ENCODE measurements around the gene SLC17A1.

Gene SLC17A1

GRCh38 chr6:25801436-25801835 lies 30.4 kb downstream of the SLC17A1 start:
- no peak overlapping the region for H3K27ac ChIP-seq
- TF ChIP-seq CTCF (IDR thresholded peaks at IDR 0.05): no peak
- no peak for TF ChIP-seq ZFX (IDR thresholded peaks at IDR 0.05; ENCODE audit: borderline replicate concordance)

- no peak for TF ChIP-seq ZFX (IDR thresholded peaks at IDR 0.05; ENCODE audit: borderline replicate concordance)
- TF ChIP-seq CTCF (IDR thresholded peaks at IDR 0.05): no peak
- H3K27ac ChIP-seq: no peak overlapping the region
Observed at GRCh38 chr6:25794784-25795183, 37.1 kb downstream of the SLC17A1 start.

GRCh38 chr6:25793970-25794369 lies 37.9 kb downstream of the SLC17A1 start:
- TF ChIP-seq ZFX (IDR thresholded peaks at IDR 0.05; ENCODE audit: borderline replicate concordance) (no peak), CTCF (IDR thresholded peaks at IDR 0.05) (no peak)
- no peak overlapping the region for H3K27ac ChIP-seq

DNA sequence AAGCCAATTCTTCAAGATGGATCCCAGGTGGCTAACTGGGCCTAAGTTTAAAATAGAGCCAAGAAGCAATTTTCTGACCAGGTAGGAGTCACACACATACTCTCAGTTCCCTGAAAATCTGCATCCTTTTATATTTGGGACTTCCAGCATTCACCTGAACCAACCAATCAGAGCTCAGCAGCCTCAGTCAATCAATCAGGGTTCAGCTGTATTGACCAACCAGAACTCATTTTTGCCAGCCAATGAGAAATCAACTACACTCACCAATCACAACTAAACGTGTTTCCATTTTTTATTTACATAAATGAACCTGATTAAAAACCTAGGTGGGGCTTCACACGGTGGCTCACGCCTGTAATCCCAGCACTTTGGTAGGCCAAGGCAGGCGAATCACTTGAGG lies 39.8 kb downstream of the SLC17A1 start:
- TF ChIP-seq CTCF (IDR thresholded peaks at IDR 0.05) (no peak), ZFX (IDR thresholded peaks at IDR 0.05; ENCODE audit: borderline replicate concordance) (no peak)

GRCh38 chr6:25789475-25789874 lies 42.4 kb downstream of the SLC17A1 start:
- no peak overlapping the region for H3K27ac ChIP-seq
- TF ChIP-seq CTCF (IDR thresholded peaks at IDR 0.05) (no peak), ZFX (IDR thresholded peaks at IDR 0.05; ENCODE audit: borderline replicate concordance) (no peak)

More for the DNA sequence above, 39.8 kb downstream of the SLC17A1 start:
- no peak overlapping the region for H3K27ac ChIP-seq

GRCh38 chr6:25788305-25788922 lies 43.4 kb downstream of the SLC17A1 start:
- peak; percentile 71 for TF ChIP-seq CTCF (IDR thresholded peaks at IDR 0.05)
- TF ChIP-seq ZFX (IDR thresholded peaks at IDR 0.05; ENCODE audit: borderline replicate concordance): no peak

DNA sequence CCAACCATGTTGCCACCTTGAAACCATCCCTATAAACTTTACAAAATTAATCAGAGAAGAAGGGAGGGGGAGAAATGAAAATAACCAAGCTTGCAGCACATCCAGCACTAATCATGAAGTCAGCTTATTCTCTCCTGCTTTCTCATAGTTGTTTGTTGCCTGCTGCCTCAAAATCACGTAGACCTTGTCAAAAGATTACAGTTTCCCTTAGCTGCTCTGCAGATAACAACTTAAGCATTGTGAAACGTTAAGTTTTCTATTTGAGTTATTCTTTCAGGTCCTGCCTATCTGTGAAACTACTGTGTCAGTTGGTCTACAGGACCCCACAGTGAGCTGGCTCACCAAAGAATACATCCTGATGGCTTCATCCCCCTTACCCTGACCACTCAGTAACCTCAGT lies 44.4 kb downstream of the SLC17A1 start:
- no peak overlapping the region for H3K27ac ChIP-seq
- TF ChIP-seq ZFX (IDR thresholded peaks at IDR 0.05; ENCODE audit: borderline replicate concordance) (no peak), CTCF (IDR thresholded peaks at IDR 0.05) (no peak)

More at GRCh38 chr6:25788305-25788922, 43.4 kb downstream of the SLC17A1 start:
- H3K27ac ChIP-seq: no peak overlapping the region; the same call in 1 of the 2 replicates

Measured in 22Rv1 (cell line).